ENCODE measurements around the gene PIP5K1B. TPM values are rescaled to one million over a fixed set of nuclear protein-coding genes. Genes with fewer than 3 reads are reported as not detected.
A peak's percentile ranks its signal among the peaks of the same experiment; 100 is the strongest.

PIP5K1B gene
- total RNA-seq, 1 experiment from 2014 or later, result 2.5 TPM

GRCh38 chr9:68703672-68704071, 1.4 kb upstream of the PIP5K1B start:
- no peak for DNase-seq
- H4K20me1 ChIP-seq (ENCODE audit: control insufficient read depth, insufficient read depth, insufficient read length), result no peaks in the 10 kb centered on the region
- no peak overlapping the region for H2BK20ac ChIP-seq (ENCODE audit: low read depth, low read length, poor library complexity, severe bottlenecking)
- no peak overlapping the region for H2AK5ac ChIP-seq (ENCODE audit: insufficient read length, low read length)
- TF ChIP-seq, protein P1, sequence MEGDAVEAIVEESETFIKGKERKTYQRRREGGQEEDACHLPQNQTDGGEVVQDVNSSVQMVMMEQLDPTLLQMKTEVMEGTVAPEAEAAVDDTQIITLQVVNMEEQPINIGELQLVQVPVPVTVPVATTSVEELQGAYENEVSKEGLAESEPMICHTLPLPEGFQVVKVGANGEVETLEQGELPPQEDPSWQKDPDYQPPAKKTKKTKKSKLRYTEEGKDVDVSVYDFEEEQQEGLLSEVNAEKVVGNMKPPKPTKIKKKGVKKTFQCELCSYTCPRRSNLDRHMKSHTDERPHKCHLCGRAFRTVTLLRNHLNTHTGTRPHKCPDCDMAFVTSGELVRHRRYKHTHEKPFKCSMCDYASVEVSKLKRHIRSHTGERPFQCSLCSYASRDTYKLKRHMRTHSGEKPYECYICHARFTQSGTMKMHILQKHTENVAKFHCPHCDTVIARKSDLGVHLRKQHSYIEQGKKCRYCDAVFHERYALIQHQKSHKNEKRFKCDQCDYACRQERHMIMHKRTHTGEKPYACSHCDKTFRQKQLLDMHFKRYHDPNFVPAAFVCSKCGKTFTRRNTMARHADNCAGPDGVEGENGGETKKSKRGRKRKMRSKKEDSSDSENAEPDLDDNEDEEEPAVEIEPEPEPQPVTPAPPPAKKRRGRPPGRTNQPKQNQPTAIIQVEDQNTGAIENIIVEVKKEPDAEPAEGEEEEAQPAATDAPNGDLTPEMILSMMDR (conservative IDR thresholded peaks at IDR 0.05), result peak; percentile 25; the same call in 1 of the 3 replicates
- Mint-ChIP-seq H3K27me3 (ENCODE audit: low read depth) (peaks cover 72% of the 10 kb centered on the region), H3K27ac (no peak overlapping the region), H3K9me3 (no peaks in the 10 kb centered on the region; a peak in 1 of 5 replicates), H3K4me3 (peak overlapping the region in 1 of 2 experiments; percentile 65; a peak in 1 of 5 replicates), H3K36me3 (ENCODE audit: insufficient read depth in 1 of 3, low read depth in 3 of 3) (no peaks in the 10 kb centered on the region), H3K4me1 (peaks cover 20 to 23% of the 10 kb centered on the region in 2 experiments)
- H2AFZ ChIP-seq (ENCODE audit: low read length), result no peak overlapping the region
- no peak overlapping the region for H2BK12ac ChIP-seq (ENCODE audit: insufficient read length, low read depth, low read length)
- no peak overlapping the region for H2BK5ac ChIP-seq (ENCODE audit: insufficient read length, low read length)
- no peak overlapping the region for H3K27ac ChIP-seq (ENCODE audit: insufficient read length, low read depth, low read length)
- H3K27me3 ChIP-seq (ENCODE audit: insufficient read depth, low read length), result peaks cover 9% of the 10 kb centered on the region; the same call in 1 of the 2 replicates
- H3K56ac ChIP-seq (ENCODE audit: insufficient read length, low read depth, low read length), result no peak overlapping the region
- H3K9ac ChIP-seq (ENCODE audit: extremely low read depth, insufficient read length, low read length), result no peak overlapping the region
- no peak overlapping the region for H3K4ac ChIP-seq (ENCODE audit: low read depth, low read length)
- no peak overlapping the region for H3K18ac ChIP-seq (ENCODE audit: insufficient read length, low read depth, low read length)
- H3K4me2 ChIP-seq (ENCODE audit: insufficient read depth, insufficient read length, low read length), result no peak overlapping the region
- H3K79me2 ChIP-seq (ENCODE audit: insufficient read depth, low read length), result no peaks in the 10 kb centered on the region
- H2BK120ac ChIP-seq (ENCODE audit: low read depth, low read length, poor library complexity, severe bottlenecking), result no peak overlapping the region
- no peak overlapping the region for H4K8ac ChIP-seq (replicated peaks; ENCODE audit: insufficient read length, low read depth, low read length)
- no peaks in the 10 kb centered on the region for H3K79me1 ChIP-seq (ENCODE audit: insufficient read depth, low read depth, low read length, poor library complexity, severe bottlenecking)
- H3K23me2 ChIP-seq (ENCODE audit: insufficient read length, low read depth, low read length, poor library complexity, severe bottlenecking), result peaks cover 10% of the 10 kb centered on the region
- no peak overlapping the region for H4K5ac ChIP-seq (ENCODE audit: insufficient read length, low read depth, low read length)
- no peak overlapping the region for H2BK15ac ChIP-seq (ENCODE audit: low read depth, low read length)
- H3K9me3 ChIP-seq (ENCODE audit: control insufficient read depth, low read depth, low read length), result no peaks in the 10 kb centered on the region
- H4K91ac ChIP-seq (ENCODE audit: insufficient read length, low read depth, low read length), result no peak overlapping the region
- no peak overlapping the region for H3K23ac ChIP-seq (ENCODE audit: insufficient read length, low read depth, low read length)
- H3T11ph ChIP-seq (ENCODE audit: low read length), result no peak overlapping the region
- H3K14ac ChIP-seq (ENCODE audit: insufficient read depth, low read length), result no peak overlapping the region
- H3K4me1 ChIP-seq (ENCODE audit: insufficient read depth, low read length), result no peaks in the 10 kb centered on the region
- WGBS (ENCODE audit: extremely low coverage, insufficient read length, low lambda C conversion rate), result no CpG with 5 or more reads among the region's 6 CpGs
